GM12864 (cell line): Measurements from ENCODE around the gene ADAT1.

Source experiments
- DNase-seq: peaks from one replicate; pipeline ENCODE4 v3.0.0-alpha.2; 2011; ENCODE audit warnings: low read depth
- H3K4me3 ChIP-seq: 2 replicates; pipeline ENCODE4 v1.5.1; 2011; ENCODE audit warnings: mild to moderate bottlenecking, low read depth, low read length, control low read depth
- TF ChIP-seq, protein P1 (sequence below): IDR thresholded peaks from 2 replicates; pipeline ENCODE4 v1.5.1; 2011; ENCODE audit warnings: low read depth, mild to moderate bottlenecking, moderate library complexity, low read length, control low read depth, inconsistent platforms; ENCODE audit errors: missing control alignments

Gene ADAT1

DNA sequence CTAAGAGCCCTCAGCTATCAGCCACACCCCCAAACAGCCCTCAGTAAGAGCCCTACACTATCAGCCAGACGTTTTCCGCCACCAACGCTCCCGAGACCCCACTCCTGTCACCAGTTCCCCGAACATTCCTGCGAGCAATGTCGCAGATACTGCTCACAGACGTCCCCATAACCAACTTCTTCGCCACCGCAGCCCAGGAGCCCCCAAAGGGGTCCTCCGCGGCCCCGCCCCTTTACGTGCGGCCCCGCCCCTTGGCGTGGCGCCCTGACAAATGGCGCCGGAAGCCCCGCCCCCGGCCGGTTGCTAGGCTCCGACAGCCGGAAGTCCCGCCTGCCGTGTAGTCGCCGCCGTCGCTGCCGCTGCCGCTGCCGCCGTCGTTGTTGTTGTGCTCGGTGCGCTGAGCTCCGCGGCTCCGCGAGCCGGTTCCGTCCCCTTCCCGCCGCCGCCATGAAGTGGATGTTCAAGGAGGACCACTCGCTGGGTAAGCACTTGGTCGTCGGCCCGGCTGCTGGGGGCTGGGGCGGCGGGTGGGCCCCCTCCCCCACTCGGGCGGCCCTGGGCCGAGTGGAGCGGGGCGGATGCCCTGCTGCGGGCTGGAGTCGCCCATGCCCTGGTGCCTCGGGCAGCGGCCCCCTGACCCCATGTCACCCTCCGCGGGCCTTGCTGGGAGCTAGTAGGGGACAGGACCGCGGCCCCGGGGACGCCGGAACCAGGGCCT lies 56.9 kb downstream of the ADAT1 start, which contains the start of gene GABARAPL2:
Gene GABARAPL2 (plus strand): TSS at position 340 of the 718 bp plus-strand sequence. CDS start 108 bp downstream, at position 448.
- TF ChIP-seq, protein P1, sequence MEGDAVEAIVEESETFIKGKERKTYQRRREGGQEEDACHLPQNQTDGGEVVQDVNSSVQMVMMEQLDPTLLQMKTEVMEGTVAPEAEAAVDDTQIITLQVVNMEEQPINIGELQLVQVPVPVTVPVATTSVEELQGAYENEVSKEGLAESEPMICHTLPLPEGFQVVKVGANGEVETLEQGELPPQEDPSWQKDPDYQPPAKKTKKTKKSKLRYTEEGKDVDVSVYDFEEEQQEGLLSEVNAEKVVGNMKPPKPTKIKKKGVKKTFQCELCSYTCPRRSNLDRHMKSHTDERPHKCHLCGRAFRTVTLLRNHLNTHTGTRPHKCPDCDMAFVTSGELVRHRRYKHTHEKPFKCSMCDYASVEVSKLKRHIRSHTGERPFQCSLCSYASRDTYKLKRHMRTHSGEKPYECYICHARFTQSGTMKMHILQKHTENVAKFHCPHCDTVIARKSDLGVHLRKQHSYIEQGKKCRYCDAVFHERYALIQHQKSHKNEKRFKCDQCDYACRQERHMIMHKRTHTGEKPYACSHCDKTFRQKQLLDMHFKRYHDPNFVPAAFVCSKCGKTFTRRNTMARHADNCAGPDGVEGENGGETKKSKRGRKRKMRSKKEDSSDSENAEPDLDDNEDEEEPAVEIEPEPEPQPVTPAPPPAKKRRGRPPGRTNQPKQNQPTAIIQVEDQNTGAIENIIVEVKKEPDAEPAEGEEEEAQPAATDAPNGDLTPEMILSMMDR = no peak
- DNase-seq = peak; percentile 60

DNA sequence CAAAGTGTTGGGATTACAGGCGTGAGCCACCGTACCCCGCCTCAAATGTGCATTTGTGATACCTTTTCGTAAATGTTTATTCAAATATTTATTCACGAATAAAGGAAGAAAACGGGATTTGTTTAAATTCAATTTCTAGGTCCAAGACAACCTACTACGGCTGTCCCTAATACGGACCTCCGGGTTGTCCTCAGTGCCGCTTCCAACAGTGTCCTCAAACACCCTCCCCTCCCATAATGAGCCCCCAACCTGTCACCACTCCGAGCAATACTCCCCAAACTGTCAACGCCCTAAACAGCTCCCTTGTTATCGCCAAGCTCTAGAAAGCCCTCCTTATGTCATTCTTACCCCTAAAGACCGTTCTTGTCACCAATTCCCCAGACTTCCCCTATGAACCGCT lies 57.4 kb downstream of the ADAT1 start:
- TF ChIP-seq, protein P1 = no peak
- peak overlapping the region; percentile 85 for H3K4me3 ChIP-seq
- no peak for DNase-seq

More for the DNA sequence above, 56.9 kb downstream of the ADAT1 start, which contains the start of gene GABARAPL2:
- peak within 1 kb of the TSS; percentile 85 for H3K4me3 ChIP-seq

DNA sequence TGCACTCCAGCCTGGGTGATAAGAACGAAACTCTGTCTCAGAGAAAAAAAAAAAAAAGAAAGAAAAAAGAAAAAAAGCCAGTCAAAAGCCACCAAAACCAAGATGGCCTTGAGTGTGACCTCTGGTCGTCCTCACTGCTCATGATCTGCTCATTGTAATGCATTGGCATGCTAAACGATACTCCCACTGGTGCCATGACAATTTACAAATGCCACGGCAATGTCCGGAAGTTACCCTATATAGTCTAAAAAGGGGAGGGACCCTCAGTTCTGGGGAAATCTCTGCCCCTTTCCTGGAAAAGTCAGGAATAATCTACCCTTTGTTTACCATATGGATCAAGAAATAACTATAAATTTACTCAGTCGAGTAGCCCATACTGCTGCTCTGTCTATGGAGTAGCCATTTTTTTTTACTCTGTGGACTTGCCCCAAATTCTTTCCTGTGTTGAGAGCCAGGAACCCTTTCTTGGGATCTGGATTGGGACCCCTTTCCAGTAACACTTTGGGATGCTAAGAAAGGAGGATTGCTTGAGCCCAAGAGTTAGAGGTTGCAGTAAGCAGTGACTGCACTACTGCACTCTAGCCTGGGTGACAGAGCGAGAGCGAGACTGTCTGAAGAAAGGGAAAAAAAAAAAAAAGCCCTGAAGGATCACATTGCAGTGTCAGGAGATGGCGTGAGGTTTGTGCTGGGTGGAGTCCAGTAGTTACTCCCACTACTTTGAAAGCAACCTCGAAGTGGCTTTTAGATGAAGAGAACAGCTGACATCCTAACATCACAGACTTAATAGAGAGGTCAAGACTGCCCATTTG lies 63.3 kb downstream of the ADAT1 start:
- TF ChIP-seq, protein P1 = no peak
- DNase-seq = no peak
- H3K4me3 ChIP-seq = no peak overlapping the region

GRCh38 chr16:75558846-75559401 lies 64.2 kb downstream of the ADAT1 start:
- TF ChIP-seq, protein P1 = no peak
- H3K4me3 ChIP-seq = no peak overlapping the region
- no peak for DNase-seq

DNA sequence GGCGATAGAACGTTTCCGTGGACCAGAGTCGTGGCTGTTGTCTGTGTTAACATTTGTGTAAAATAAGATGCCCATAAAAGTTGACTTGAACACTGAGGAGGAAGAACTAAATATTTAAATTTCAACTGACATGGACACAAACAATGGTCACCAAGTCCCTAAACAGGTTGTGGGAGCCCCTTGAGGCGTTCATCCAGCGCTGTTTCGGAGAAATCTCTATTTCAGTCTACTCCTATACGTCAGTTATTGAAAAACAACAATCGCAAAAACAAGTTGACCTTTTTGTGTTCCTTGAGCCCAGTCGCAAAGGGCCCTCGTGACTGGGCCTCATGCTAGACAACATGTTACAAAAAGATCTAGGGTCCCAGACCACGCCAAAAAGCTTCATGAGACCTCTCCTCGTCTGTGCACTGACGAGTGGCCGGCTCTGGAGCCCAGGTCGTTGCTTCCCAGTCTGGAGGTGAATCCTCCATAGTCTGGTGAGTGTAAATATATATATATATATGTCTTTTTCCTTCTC lies 66.6 kb downstream of the ADAT1 start:
- DNase-seq = no peak
- TF ChIP-seq, protein P1 = no peak
- H3K4me3 ChIP-seq = peak overlapping the region; percentile 70; the same call in 1 of the 2 replicates

GRCh38 chr16:75555707-75556430 lies 67.2 kb downstream of the ADAT1 start, which contains the start of gene TMEM231:
Gene TMEM231, minus strand, starts transcription at chr16:75556252. Its CDS starts 43 bp downstream, at chr16:75556209.
- H3K4me3 ChIP-seq = peak within 1 kb of the TSS; percentile 70
- TF ChIP-seq, protein P1 = peak; percentile 24
- peak; percentile 80 for DNase-seq
